ENCODE results near the gene CARNS1. TPM values are rescaled to one million over a fixed set of nuclear protein-coding genes. Genes with fewer than 3 reads are reported as not detected.

CARNS1 gene
- total RNA-seq, 4 donors from 2014 or later = 0.27 to 4.4 (median 0.43) TPM

- H3K4me1 ChIP-seq = peaks cover 7 to 28% (median 22%) of the 10 kb centered on the region in 4 donors
- intact Hi-C loops (cut with DNase I; ENCODE audit: low total_unique reads) (no loop called here), in situ Hi-C loops (cut with MboI; ENCODE audit: low pct_ligation_motif_present in 1 of 4, low pct_unique_long_range_greater_than_20kb in 1 of 4, low sequenced_read_pairs in 3 of 4) (loop anchor here in 1 of 4 donors (25.0 kb wide), 1 partner anchor 115 kb away; the partner anchor contains the start of gene GRK2)
- no peaks in the 10 kb centered on the region for H3K36me3 ChIP-seq
- H3K4me3 ChIP-seq = no peak overlapping the region
- TF ChIP-seq EP300 (IDR thresholded peaks at IDR 0.05; ENCODE audit: low read depth) = no peak
- TF ChIP-seq POLR2A (IDR thresholded peaks at IDR 0.05) = no peak
- TF ChIP-seq POLR2AphosphoS5 (IDR thresholded peaks at IDR 0.05) = no peak
- no peak for TF ChIP-seq CTCF (IDR thresholded peaks at IDR 0.05)
- 92% methylated on average over 5 of the region's 6 CpGs; no CpG with 5 or more reads in 1 of the 2 donors for WGBS, 2 donors (ENCODE audit: low coverage in 1 of 2)
- no peak overlapping the region for H3K27ac ChIP-seq
- H3K27me3 ChIP-seq = no peaks in the 10 kb centered on the region
- no peaks in the 10 kb centered on the region for H3K9me3 ChIP-seq
- no peak for DNase-seq
These were observed 38.3 kb upstream of the CARNS1 start for GRCh38 chr11:67376873-67377808.

- intact Hi-C loops (cut with DNase I; ENCODE audit: low total_unique reads) = no loop called here
- no peaks in the 10 kb centered on the region for H3K27me3 ChIP-seq
These were observed 36.9 kb upstream of the CARNS1 start for GRCh38 chr11:67378544-67378943.

DNA sequence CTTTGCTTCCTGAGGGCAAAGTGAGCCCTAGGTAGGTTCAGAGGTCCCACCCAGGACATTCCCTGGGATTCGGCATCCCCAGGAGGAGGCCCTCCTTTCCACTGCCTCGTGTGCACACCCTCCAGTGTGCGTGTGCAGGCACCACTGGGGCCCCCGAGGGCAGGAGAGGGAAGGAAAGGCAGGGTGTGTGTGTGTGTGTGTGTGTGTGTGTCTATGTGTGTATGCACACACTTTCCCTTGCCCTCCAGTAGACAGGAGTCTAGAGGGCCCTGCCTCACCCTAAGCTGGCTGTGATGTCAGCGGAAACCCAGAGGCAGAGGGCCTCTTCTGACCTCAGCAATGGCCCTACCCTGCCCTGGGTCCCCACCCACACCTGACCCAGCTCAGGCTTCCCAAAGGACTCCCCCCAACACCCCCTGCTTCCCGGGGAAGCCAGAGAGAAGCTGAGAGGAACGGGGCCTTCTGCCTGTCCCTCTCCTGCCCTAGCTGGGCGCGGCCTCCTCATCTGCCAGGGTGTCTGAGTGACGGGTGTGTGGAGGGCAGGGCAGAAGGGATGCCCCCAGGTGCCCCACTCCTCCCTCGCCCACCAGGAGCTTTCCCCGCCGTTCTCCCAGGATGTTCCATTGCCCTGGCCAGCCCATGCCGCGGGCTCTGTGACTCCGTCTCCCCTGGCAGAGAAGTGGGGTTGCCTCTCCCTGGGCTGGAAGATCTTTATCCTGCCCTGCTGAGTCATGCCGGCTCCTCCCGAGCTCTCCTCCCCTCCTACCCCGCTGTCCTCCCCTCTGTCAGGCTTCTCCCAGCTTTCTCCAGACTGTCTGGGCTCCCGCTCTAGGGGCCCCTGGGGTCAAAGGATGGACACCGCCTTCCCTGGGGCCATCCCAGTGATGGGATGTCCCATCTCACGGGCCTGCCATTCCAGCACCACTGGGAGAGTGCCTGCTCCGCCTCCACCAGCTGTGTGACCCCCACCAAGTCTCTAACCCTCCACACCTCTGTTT, 36.1 kb upstream of the CARNS1 start:
- TF ChIP-seq CTCF (IDR thresholded peaks at IDR 0.05) (no peak), POLR2AphosphoS5 (IDR thresholded peaks at IDR 0.05) (no peak), EP300 (IDR thresholded peaks at IDR 0.05; ENCODE audit: low read depth) (no peak), POLR2A (IDR thresholded peaks at IDR 0.05) (no peak)
- Histone ChIP-seq H3K27ac (no peak overlapping the region), H3K4me1 (peaks cover 9 to 18% (median 16%) of the 10 kb centered on the region in 4 donors), H3K9me3 (no peaks in the 10 kb centered on the region), H3K27me3 (no peaks in the 10 kb centered on the region), H3K36me3 (no peaks in the 10 kb centered on the region), H3K4me3 (no peak overlapping the region)
- intact Hi-C loops (cut with DNase I; ENCODE audit: low total_unique reads) = loop anchor here (5.0 kb wide), 1 partner anchor 32 kb away; no protein-coding TSS in a partner anchor
- WGBS, 2 donors (ENCODE audit: low coverage in 1 of 2) = 71 to 76% methylated on average over 4 to 23 of the region's 23 CpGs
- in situ Hi-C loops (cut with MboI; ENCODE audit: low pct_ligation_motif_present in 1 of 4, low pct_unique_long_range_greater_than_20kb in 1 of 4, low sequenced_read_pairs in 3 of 4) = loop anchor here in 2 of 4 donors (5.0 to 25.0 kb wide), 2 partner anchors 117 kb away; partner anchors contain the start of gene GRK2 (in 1 of the 2)
- DNase-seq = no peak

More at GRCh38 chr11:67378544-67378943, 36.9 kb upstream of the CARNS1 start:
- no peak for TF ChIP-seq POLR2AphosphoS5 (IDR thresholded peaks at IDR 0.05)
- no peak for TF ChIP-seq POLR2A (IDR thresholded peaks at IDR 0.05)
- TF ChIP-seq CTCF (IDR thresholded peaks at IDR 0.05) = no peak
- TF ChIP-seq EP300 (IDR thresholded peaks at IDR 0.05; ENCODE audit: low read depth) = no peak
- 91% methylated on average over 4 of the region's 4 CpGs; no CpG with 5 or more reads in 1 of the 2 donors for whole genome bisulfite sequencing, 2 donors (ENCODE audit: low coverage in 1 of 2)
- H3K36me3 ChIP-seq = no peaks in the 10 kb centered on the region
- no peaks in the 10 kb centered on the region for H3K9me3 ChIP-seq
- H3K4me3 ChIP-seq = no peak overlapping the region
- in situ Hi-C loops (cut with MboI; ENCODE audit: low pct_ligation_motif_present in 1 of 4, low pct_unique_long_range_greater_than_20kb in 1 of 4, low sequenced_read_pairs in 3 of 4) = loop anchor here in 1 of 4 donors (25.0 kb wide), 1 partner anchor 116 kb away; the partner anchor contains the start of gene GRK2
- peaks cover 10 to 26% (median 24%) of the 10 kb centered on the region in 4 donors for H3K4me1 ChIP-seq
- no peak for DNase-seq
- no peak overlapping the region for H3K27ac ChIP-seq
